Measurements from ENCODE around the gene SFTA2.

DNA sequence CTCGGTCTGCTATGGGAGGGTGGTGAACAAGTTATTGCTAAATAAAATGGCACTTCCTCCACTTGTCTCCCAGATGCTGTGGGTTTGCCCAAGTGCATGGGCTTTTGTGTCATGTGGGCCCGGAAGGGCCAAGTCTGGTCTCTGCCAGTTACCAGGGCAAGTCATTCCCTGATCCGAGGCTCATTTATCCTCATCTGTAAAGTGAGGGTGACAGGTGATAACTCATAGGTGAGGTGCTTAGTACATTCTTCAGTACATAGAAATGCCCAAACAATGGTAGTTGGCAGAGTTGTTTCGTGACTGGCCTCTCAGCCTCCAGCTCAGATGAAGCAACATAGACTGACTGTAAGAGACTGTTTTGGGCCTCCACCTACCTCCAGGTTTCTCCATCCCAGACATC is 6.8 kb upstream of the SFTA2 start:
- no peak for TF ChIP-seq CTCF (IDR thresholded peaks at IDR 0.05 in 2 of 3, conservative IDR thresholded peaks at IDR 0.05 in 1 of 3; ENCODE audit: control insufficient read depth in 2 of 3, extremely low read depth in 1 of 3, insufficient read depth in 1 of 3, low read depth in 3 of 3, low read length in 3 of 3)
- TF ChIP-seq POLR2A (IDR thresholded peaks at IDR 0.05; ENCODE audit: low read depth, low read length), result no peak
- TF ChIP-seq TAF1 (IDR thresholded peaks at IDR 0.05; ENCODE audit: borderline replicate concordance, low read depth, low read length), result no peak
- no peak for TF ChIP-seq RCOR1 (conservative IDR thresholded peaks at IDR 0.05; ENCODE audit: low read depth, low read length)
- TF ChIP-seq RUNX3 (IDR thresholded peaks at IDR 0.05; ENCODE audit: low read length), result no peak
- no peak for TF ChIP-seq JUND (IDR thresholded peaks at IDR 0.05; ENCODE audit: low read depth, low read length)
- TF ChIP-seq RAD21 (IDR thresholded peaks at IDR 0.05; ENCODE audit: insufficient read depth, low read depth, low read length), result no peak
- TF ChIP-seq NRF1 (conservative IDR thresholded peaks at IDR 0.05; ENCODE audit: low read depth, low read length), result no peak
